Measurements from ENCODE around the gene SUCLG2. TPM values are rescaled to one million over a fixed set of nuclear protein-coding genes. Genes with fewer than 3 reads are reported as not detected.

SUCLG2 gene
- total and polyA plus RNA-seq, 12 donors, result 28.3 to 122 (median 97.4) TPM

DNA sequence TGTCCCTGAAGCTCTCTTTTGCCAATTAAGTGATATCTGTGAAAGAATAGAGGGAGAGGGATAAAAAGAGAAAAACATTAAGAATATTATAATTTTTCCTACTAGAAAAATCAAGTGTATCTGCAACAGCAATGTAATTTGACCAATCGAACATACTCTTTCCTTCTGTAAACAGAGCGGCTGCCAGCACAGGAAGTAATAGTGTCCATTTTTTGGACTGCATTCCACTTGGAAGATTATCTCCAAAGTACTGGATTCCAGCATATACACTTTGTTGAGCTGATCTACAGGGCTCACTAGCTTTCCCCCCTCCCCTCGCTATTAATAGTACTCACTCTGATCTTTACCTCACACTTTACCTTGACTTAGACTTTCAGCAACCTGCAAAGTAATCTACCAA lies 90.4 kb downstream of the SUCLG2 start:
- Histone ChIP-seq H3K36me3 (peaks cover 0 to 14% (median 0%) of the 10 kb centered on the region in 9 donors), H3K9me3 (no peaks in the 10 kb centered on the region), H3K4me1 (peaks cover 0 to 2% (median 0%) of the 10 kb centered on the region in 9 donors), H3K4me3 (no peak overlapping the region), H3K27me3 (no peaks in the 10 kb centered on the region), H3K27ac (no peak overlapping the region)
- WGBS, 2 donors, result 76 to 79% methylated on average over 3 of the region's 3 CpGs
- TF ChIP-seq, protein P1, sequence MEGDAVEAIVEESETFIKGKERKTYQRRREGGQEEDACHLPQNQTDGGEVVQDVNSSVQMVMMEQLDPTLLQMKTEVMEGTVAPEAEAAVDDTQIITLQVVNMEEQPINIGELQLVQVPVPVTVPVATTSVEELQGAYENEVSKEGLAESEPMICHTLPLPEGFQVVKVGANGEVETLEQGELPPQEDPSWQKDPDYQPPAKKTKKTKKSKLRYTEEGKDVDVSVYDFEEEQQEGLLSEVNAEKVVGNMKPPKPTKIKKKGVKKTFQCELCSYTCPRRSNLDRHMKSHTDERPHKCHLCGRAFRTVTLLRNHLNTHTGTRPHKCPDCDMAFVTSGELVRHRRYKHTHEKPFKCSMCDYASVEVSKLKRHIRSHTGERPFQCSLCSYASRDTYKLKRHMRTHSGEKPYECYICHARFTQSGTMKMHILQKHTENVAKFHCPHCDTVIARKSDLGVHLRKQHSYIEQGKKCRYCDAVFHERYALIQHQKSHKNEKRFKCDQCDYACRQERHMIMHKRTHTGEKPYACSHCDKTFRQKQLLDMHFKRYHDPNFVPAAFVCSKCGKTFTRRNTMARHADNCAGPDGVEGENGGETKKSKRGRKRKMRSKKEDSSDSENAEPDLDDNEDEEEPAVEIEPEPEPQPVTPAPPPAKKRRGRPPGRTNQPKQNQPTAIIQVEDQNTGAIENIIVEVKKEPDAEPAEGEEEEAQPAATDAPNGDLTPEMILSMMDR (IDR thresholded peaks at IDR 0.05), result no peak
- intact Hi-C loops (cut with DNase I), result no loop called here
- ATAC-seq, result no peak
- DNase-seq, result no peak

GRCh38 chr3:67561667-67562394 lies 92.6 kb downstream of the SUCLG2 start:
- H3K27ac ChIP-seq, result no peak overlapping the region

DNA sequence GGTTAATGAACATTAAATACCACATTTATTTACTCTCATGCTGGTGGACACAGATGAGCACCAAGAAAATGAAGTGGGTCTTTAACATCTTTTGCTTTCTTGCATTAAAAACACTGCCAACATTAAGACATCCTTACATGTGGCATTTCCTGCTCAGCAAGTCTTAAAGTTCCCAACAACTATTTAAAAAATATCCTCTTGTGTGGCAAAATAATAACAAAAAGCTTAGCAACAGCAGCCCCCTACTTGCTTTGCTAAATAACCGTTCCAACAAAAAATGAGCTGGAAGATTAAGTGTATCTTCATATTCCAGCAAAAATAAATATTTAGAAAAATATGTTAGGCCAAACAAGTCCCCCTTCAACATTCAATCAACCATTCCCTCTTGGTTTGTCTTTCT lies 93.1 kb downstream of the SUCLG2 start:
- WGBS, 2 donors, result 34 to 35% methylated on average over 1 of the region's 1 CpG
- Histone ChIP-seq H3K27ac (no peak overlapping the region), H3K27me3 (no peaks in the 10 kb centered on the region), H3K4me3 (no peak overlapping the region), H3K36me3 (peaks cover 0 to 21% (median 0%) of the 10 kb centered on the region in 9 donors), H3K9me3 (no peaks in the 10 kb centered on the region), H3K4me1 (peaks cover 0 to 12% (median 0%) of the 10 kb centered on the region in 9 donors)
- ATAC-seq (no peak), DNase-seq (no peak)
- intact Hi-C loops (cut with DNase I), result no loop called here
- TF ChIP-seq, protein P1 (IDR thresholded peaks at IDR 0.05), result no peak

More at GRCh38 chr3:67561667-67562394, 92.6 kb downstream of the SUCLG2 start:
- no peaks in the 10 kb centered on the region for H3K9me3 ChIP-seq
- peaks cover 0 to 19% (median 0%) of the 10 kb centered on the region in 9 donors for H3K36me3 ChIP-seq
- DNase-seq (no peak), ATAC-seq (no peak)
- H3K4me3 ChIP-seq, result no peak overlapping the region
- H3K27me3 ChIP-seq, result no peaks in the 10 kb centered on the region
- H3K4me1 ChIP-seq, result peaks cover 0 to 12% (median 0%) of the 10 kb centered on the region in 9 donors
- intact Hi-C loops (cut with DNase I), result no loop called here
- WGBS, 2 donors, result 86 to 87% methylated on average over 2 of the region's 2 CpGs
- TF ChIP-seq, protein P1 (IDR thresholded peaks at IDR 0.05), result no peak

DNA sequence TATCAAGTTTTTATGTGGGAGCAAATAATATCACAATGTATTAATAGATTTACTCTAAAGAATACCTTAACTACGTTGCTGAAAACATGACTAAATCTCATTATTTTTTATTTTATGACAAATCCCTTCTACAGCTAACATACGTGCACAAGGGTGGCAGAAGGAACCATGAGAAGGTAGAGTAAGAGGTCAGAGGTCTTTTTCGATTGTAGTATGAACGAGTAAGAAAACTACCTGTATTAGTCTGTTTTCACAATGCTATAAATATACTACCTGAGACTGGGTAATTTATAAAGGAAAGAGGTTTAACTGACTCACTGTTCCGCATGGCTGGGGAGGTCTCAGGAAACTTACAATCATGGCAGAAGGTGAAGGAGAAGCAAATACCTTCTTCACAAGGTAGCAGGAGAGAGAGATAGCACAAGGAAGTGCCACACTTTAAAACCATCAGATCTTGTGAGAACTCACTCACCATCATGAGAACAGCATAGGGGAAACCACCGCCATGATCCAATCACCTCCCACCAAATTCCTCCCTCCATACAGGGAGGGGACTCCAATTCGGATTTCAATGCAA lies 95.3 kb downstream of the SUCLG2 start:
- DNase-seq (no peak), ATAC-seq (no peak)
- H3K27ac ChIP-seq, result no peak overlapping the region
- H3K4me1 ChIP-seq, result peaks cover 0 to 12% (median 0%) of the 10 kb centered on the region in 9 donors
- TF ChIP-seq, protein P1 (IDR thresholded peaks at IDR 0.05), result no peak
- WGBS, 2 donors, result 95 to 96% methylated on average over 7 of the region's 7 CpGs
- intact Hi-C loops (cut with DNase I), result no loop called here
- H3K9me3 ChIP-seq, result no peaks in the 10 kb centered on the region
- no peaks in the 10 kb centered on the region for H3K27me3 ChIP-seq
- no peak overlapping the region for H3K4me3 ChIP-seq
- peaks cover 0 to 34% (median 0%) of the 10 kb centered on the region in 9 donors for H3K36me3 ChIP-seq
